GM12801 (cell line): ENCODE measurements around the gene MAD1L1.

Experiments
- CTCF ChIP-seq: IDR thresholded peaks from one replicate; pipeline ENCODE4 v1.5.1; 2011; ENCODE audit warnings: control low read depth; ENCODE audit not compliant: insufficient read length; ENCODE audit errors: extremely low read depth

Gene MAD1L1

GRCh38 chr7:2046581-2047565, 185.9 kb downstream of the MAD1L1 start:
- TF ChIP-seq CTCF, result no peak

- no peak for TF ChIP-seq CTCF
Observed at GRCh38 chr7:2045559-2046405, 187.0 kb downstream of the MAD1L1 start.

- TF ChIP-seq CTCF, result no peak
Observed at GRCh38 chr7:2044883-2045471, 187.8 kb downstream of the MAD1L1 start.

- no peak for TF ChIP-seq CTCF
Observed at GRCh38 chr7:2044311-2044882, 188.3 kb downstream of the MAD1L1 start.

- no peak for TF ChIP-seq CTCF
Observed at GRCh38 chr7:2043316-2044039, 189.3 kb downstream of the MAD1L1 start.

GRCh38 chr7:2042650-2043049, 190.1 kb downstream of the MAD1L1 start:
- TF ChIP-seq CTCF, result no peak
